Vagina (tissue), 2 donors: ENCODE results near the gene PSTPIP2.

ENCODE experiments used
- CTCF ChIP-seq, 3 experiments: fragments of 450-650 bp in 2 of 3; fragments of 200-600 bp in 1 of 3; sonication (generic) in 1 of 3; IDR thresholded peaks; one replicate each; pipeline ENCODE4 v1.5.1; 2017 to 2019; ENCODE audit warnings: antibody characterized with exemption in 3 of 3, mild to moderate bottlenecking in 2 of 3, moderate library complexity in 2 of 3
- POLR2A ChIP-seq, 2 donors: fragments of 450-650 bp; IDR thresholded peaks; one replicate each; pipeline ENCODE4 v1.6.1; 2017; ENCODE audit warnings: antibody characterized with exemption in 2 of 2, mild to moderate bottlenecking in 2 of 2, moderate library complexity in 2 of 2
- POLR2AphosphoS5 ChIP-seq, 2 donors: sonication (generic); formaldehyde crosslinking; IDR thresholded peaks; one replicate each; pipeline ENCODE4 v1.9.0; 2017; ENCODE audit warnings: antibody characterized with exemption in 2 of 2, mild to moderate bottlenecking in 2 of 2, low read depth in 1 of 2; ENCODE audit not compliant: insufficient read depth in 1 of 2

DNA sequence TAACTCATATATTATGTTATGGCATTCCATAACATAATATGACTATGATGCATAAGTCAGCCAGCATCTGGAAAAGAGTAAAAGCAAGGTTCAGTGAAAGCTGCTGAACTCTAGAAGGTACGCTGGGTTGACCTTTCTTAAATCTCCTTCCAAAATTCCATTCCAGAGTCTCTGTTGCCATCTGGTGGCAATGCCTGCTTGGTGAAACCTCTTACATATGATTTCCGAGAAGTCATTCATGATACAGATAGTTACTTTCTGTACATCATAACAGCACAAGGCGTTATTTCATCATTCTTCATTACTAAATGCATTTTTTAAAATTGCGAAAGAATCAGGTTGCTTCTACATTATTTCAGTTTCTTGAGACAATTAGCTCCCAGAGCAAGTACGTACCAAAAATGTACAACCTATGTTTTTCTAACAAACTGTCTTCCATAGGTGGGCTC is 97.9 kb downstream of the PSTPIP2 start:
- peak; percentile 16 to 76 (median 39) for TF ChIP-seq CTCF (IDR thresholded peaks at IDR 0.05)
- TF ChIP-seq POLR2A (IDR thresholded peaks at IDR 0.05), result no peak
- TF ChIP-seq POLR2AphosphoS5 (IDR thresholded peaks at IDR 0.05; ENCODE audit: insufficient read depth in 1 of 2, low read depth in 1 of 2), result peak in 1 of 2 donors; percentile 37
